D721Med (cell line): ENCODE results near the gene NCK2.

Experiments
- DNase-seq: peaks from one replicate; pipeline ENCODE4 v3.0.0; 2011; ENCODE audit warnings: low spot score; ENCODE audit not compliant: insufficient read length
- FAIRE-seq: peaks from 2 replicates; lab custom pipeline; 2011; peaks lifted over from hg19 to GRCh38; lab: Jason Lieb, UNC
- TF ChIP-seq, protein P1 (sequence below): IDR thresholded peaks from 2 replicates; pipeline ENCODE4 v1.5.1; 2012; ENCODE audit warnings: mild to moderate bottlenecking, control low read depth; ENCODE audit not compliant: insufficient read depth; ENCODE audit errors: missing control alignments

NCK2 gene

DNA sequence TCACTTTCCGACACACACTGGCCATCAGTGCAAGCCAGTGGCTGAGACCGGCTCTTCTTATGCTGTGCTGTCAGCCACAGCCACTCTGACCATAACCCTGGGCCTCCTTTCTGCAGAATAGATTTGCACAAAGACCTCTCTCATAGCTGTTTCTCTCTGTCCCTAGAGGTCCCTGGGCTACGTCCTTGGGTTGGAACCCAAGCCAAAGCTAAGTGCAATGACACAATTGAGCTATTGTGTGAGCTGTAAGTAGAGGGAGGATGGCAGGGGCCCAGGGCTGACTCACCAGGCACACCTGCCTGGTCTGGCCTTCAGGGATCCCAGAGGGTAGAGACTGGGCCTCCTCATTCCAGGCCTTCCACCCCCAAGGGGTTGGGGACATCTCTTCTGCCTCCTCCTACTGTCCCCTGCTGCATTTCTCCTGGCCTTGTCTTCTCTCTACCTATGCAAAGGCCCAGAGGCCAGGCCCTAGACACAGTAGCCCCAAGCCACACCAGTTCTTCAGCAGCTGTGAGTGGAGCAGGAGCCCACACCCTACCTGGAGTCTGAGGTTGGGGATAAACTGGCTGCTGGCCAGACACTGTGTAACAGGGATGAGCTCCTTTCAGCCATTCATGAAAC, 174.6 kb downstream of the NCK2 start:
- TF ChIP-seq, protein P1, sequence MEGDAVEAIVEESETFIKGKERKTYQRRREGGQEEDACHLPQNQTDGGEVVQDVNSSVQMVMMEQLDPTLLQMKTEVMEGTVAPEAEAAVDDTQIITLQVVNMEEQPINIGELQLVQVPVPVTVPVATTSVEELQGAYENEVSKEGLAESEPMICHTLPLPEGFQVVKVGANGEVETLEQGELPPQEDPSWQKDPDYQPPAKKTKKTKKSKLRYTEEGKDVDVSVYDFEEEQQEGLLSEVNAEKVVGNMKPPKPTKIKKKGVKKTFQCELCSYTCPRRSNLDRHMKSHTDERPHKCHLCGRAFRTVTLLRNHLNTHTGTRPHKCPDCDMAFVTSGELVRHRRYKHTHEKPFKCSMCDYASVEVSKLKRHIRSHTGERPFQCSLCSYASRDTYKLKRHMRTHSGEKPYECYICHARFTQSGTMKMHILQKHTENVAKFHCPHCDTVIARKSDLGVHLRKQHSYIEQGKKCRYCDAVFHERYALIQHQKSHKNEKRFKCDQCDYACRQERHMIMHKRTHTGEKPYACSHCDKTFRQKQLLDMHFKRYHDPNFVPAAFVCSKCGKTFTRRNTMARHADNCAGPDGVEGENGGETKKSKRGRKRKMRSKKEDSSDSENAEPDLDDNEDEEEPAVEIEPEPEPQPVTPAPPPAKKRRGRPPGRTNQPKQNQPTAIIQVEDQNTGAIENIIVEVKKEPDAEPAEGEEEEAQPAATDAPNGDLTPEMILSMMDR, result no peak
- FAIRE-seq (no peak), DNase-seq (no peak)

DNA sequence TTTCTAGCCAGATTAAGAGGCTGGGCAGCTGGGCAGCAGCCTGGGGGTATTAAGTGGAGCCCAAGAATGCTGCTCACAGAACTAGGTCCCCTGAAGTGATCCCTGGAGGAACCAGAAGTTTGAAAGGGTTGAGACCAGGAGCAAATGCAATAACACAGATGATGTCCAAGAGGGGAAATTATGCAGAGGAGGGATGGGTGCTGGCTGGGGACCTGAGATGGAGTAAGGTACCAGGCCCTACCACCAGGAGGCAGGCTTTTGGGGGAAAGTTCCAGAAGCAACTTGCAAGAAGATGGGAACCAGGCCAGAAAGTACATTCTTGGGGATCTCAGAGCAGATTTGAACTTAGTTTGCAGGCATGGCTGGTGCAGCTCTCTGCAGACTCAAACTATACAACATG, 175.1 kb downstream of the NCK2 start:
- TF ChIP-seq, protein P1, result no peak
- DNase-seq (no peak), FAIRE-seq (no peak)

DNA sequence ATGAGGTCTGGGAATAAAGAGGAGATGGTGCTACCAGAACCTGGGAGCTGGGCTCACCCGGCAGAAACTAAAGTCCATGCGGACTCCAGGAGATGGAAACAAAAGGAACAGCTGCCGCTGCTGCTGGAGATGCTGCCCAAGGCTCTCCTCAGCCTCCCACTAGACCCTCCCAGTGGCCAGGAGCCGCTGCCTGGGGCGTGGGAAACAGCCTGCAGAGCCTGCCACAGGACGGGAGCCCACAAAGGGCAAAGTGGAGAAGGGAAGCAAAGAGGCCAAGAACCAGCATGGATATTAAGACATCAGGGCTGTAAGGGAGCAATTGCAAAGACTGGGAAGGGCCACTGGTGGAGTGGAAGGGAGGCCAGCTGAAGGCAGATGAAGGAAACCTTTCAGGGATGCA, 179.6 kb downstream of the NCK2 start:
- DNase-seq, result no peak
- FAIRE-seq, result no peak

DNA sequence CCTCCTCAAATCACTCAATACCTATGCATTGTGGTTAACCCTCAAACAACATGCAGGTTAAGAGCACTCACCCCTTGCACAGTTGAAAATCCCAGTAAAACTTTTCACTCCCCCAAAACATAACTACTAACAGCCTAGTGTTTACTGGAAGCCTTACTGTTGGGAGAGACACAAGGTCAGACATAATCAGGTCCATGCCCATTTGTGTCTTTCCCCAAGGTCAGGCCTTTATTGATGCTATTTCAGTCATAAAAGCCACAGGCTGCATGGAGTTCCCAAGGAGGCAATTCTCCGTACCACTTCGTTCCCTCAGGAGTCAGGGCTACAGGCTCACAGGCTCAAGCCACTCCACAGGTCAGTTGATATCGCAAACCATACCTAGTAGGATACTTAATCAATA, 180.2 kb downstream of the NCK2 start:
- DNase-seq (no peak), FAIRE-seq (no peak)
- TF ChIP-seq, protein P1, result no peak

More for the DNA sequence above, 179.6 kb downstream of the NCK2 start:
- TF ChIP-seq, protein P1, result no peak

DNA sequence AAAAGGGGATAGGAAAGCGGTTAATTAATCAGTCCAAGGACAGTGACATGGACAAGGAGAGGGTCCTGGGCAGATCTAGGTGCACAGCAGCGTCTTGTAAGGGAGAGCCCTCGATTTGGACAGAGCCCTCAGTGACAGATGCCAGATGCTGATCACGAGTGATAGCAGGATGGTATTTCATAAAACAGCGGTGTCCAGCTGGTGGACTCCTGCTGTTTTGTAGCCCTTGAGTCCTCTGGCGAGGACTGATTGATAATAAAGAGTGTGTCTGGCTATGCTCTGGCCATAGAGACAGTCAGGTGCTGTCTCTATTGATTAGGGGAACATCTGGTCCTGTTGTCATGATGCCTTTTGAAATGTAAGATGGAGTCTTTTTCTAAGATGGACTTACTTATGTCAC, 180.7 kb downstream of the NCK2 start:
- TF ChIP-seq, protein P1, result no peak
- no peak for DNase-seq
- FAIRE-seq, result no peak

DNA sequence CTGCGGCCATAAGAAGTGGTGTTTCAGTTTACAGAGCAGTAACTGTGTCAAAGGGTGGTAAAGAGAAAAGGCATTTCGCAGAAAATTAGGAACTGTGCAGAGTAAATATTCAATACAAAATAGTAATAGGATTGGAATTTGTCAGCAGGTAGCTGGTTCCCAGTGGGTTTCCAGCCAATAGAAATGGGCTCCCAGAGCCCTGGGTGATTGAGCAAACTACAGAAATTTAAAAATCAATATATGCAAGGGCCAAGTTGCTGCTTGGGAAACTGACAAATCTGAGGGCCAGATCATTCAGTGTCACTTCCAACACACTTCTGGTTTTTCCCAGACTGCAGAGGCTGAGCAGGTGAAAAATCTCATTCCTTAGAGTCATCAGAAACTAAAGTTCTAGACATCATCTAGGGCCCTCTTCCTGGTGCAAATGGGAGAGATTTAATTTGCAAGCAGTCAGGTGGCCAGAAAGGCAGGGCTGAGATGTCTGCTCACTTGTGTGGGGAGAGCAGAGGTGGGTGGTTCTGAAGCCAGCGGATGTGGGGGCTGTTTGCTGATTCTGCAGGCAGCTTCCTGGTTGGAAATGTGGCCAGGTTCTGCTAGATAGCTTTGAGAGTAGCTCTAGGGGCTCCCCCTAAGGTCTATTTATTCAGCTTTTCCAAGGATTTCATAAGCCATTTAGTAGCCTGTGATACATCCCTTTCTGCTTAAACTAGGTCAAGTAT, 182.4 kb downstream of the NCK2 start:
- DNase-seq (no peak), FAIRE-seq (no peak)
- TF ChIP-seq, protein P1, result no peak

DNA sequence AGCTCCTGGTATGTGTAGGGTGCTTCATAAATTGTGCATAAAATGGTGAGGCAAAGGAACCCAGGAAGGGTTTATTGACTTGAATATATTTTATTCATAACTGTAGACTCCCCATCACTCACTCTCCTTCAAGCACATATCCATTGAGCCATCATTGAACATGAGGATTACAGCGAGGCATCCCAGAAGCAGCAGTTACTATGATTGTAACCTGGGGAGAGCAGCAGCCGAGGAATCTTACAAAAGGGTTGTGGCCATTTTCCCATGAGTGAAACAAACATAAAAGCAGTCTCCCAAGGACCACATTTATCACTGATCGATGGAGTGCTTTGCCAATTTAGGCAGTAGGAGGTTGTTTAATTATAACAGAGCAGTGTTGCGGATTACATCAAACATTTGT, 183.4 kb downstream of the NCK2 start:
- no peak for FAIRE-seq
- DNase-seq, result no peak
- TF ChIP-seq, protein P1, result no peak
